GM19467 (cell line): ENCODE data around the gene OAS2.
"Not testable (repeated sequence)": the region's sequence is repeated elsewhere in the genome, so short reads cannot be mapped to it uniquely, and the experiment has no call there.

Source experiments
- ATAC-seq: cut with Tn5 transposase; IDR thresholded peaks from one replicate; pipeline ENCODE4 v1.9.1; 2021; ENCODE audit warnings: mild to moderate bottlenecking, moderate library complexity; ENCODE audit not compliant: unreplicated experiment

OAS2 gene

GRCh38 chr12:112947761-112948160 is 30.6 kb upstream of the OAS2 start:
- ATAC-seq = no peak

GRCh38 chr12:112948806-112949205 is 29.5 kb upstream of the OAS2 start:
- ATAC-seq = no peak

GRCh38 chr12:112950701-112951100 is 27.6 kb upstream of the OAS2 start:
- no peak for ATAC-seq

GRCh38 chr12:112957125-112957524 is 21.2 kb upstream of the OAS2 start:
- not testable (repeated sequence) for ATAC-seq

- no peak for ATAC-seq
Measured at GRCh38 chr12:112961074-112961473, 17.2 kb upstream of the OAS2 start.

- ATAC-seq = no peak
Measured at GRCh38 chr12:112961536-112961935, 16.8 kb upstream of the OAS2 start.

GRCh38 chr12:112962561-112962960 is 15.8 kb upstream of the OAS2 start:
- no peak for ATAC-seq

GRCh38 chr12:112963227-112963861 is 15.0 kb upstream of the OAS2 start:
- ATAC-seq = no peak

- ATAC-seq = no peak
Measured at GRCh38 chr12:112964067-112964670, 14.2 kb upstream of the OAS2 start.

GRCh38 chr12:112964915-112965314 is 13.4 kb upstream of the OAS2 start:
- ATAC-seq = no peak

- no peak for ATAC-seq
Measured at GRCh38 chr12:112965643-112966042, 12.7 kb upstream of the OAS2 start.

- no peak for ATAC-seq
Measured at GRCh38 chr12:112967306-112967705, 11.0 kb upstream of the OAS2 start.

- no peak for ATAC-seq
Measured at GRCh38 chr12:112967858-112968257, 10.5 kb upstream of the OAS2 start.

- ATAC-seq = no peak
Measured at GRCh38 chr12:112969547-112970306, 8.6 kb upstream of the OAS2 start.

- no peak for ATAC-seq
Measured at GRCh38 chr12:112970391-112970790, 7.9 kb upstream of the OAS2 start.

- no peak for ATAC-seq
Measured at GRCh38 chr12:112971248-112971647, 7.1 kb upstream of the OAS2 start.

- no peak for ATAC-seq
Measured at GRCh38 chr12:112973011-112973735, 5.1 kb upstream of the OAS2 start.

- no peak for ATAC-seq
Measured at GRCh38 chr12:112973818-112974231, 4.5 kb upstream of the OAS2 start.

GRCh38 chr12:112974904-112975303 is 3.4 kb upstream of the OAS2 start:
- no peak for ATAC-seq

GRCh38 chr12:112977139-112977538 is 1.2 kb upstream of the OAS2 start:
- ATAC-seq = no peak

GRCh38 chr12:112977641-112978040 is 678 bp upstream of the OAS2 start:
- ATAC-seq = no peak
